HEK293 (cell line): Measurements from ENCODE around the gene RPL36.

Experiments
- CTCF ChIP-seq: fragments of 450-650 bp; formaldehyde crosslinking; IDR thresholded peaks from 2 replicates; pipeline ENCODE4 v1.5.1; 2016; ENCODE audit warnings: missing biosample characterization, missing genetic modification characterization
- GLI4 ChIP-seq: fragments of 450-650 bp; formaldehyde crosslinking; IDR thresholded peaks from 2 replicates; pipeline ENCODE4 v1.5.1; 2016; ENCODE audit warnings: missing biosample characterization, missing genetic modification characterization
- GLIS2 ChIP-seq: fragments of 450-650 bp; formaldehyde crosslinking; IDR thresholded peaks from 2 replicates; pipeline ENCODE4 v1.5.1; 2016; ENCODE audit warnings: missing biosample characterization, missing genetic modification characterization
- HIC1 ChIP-seq: fragments of 450-650 bp; formaldehyde crosslinking; IDR thresholded peaks from 2 replicates; pipeline ENCODE4 v1.5.1; 2016; ENCODE audit warnings: missing biosample characterization, missing genetic modification characterization
- HOXA7 ChIP-seq: sonication (generic); formaldehyde crosslinking; IDR thresholded peaks from 2 replicates; pipeline ENCODE4 v1.8.1; 2022; ENCODE audit warnings: missing genetic modification reagents, borderline replicate concordance
- OSR2 ChIP-seq: fragments of 450-650 bp; formaldehyde crosslinking; IDR thresholded peaks from 2 replicates; pipeline ENCODE4 v1.5.1; 2016; ENCODE audit warnings: missing biosample characterization, missing genetic modification characterization
- PATZ1 ChIP-seq: fragments of 450-650 bp; formaldehyde crosslinking; IDR thresholded peaks from 2 replicates; pipeline ENCODE4 v1.5.1; 2016; ENCODE audit warnings: missing biosample characterization, missing genetic modification characterization
- SP7 ChIP-seq: fragments of 450-650 bp; formaldehyde crosslinking; IDR thresholded peaks from 2 replicates; pipeline ENCODE4 v1.5.1; 2016; ENCODE audit warnings: missing biosample characterization, missing genetic modification characterization
- TRIM28 ChIP-seq: IDR thresholded peaks from 2 replicates; pipeline ENCODE4 v1.6.1; 2011; ENCODE audit warnings: low read length, control low read depth, borderline replicate concordance
- YY1 ChIP-seq: fragments of 450-650 bp; formaldehyde crosslinking; IDR thresholded peaks from 2 replicates; pipeline ENCODE4 v1.5.1; 2018; ENCODE audit warnings: missing biosample characterization, missing genetic modification characterization
- ZBTB26 ChIP-seq: fragments of 450-650 bp; formaldehyde crosslinking; optimal IDR thresholded peaks from 2 replicates; pipeline ENCODE3; 2016; ENCODE audit warnings: missing biosample characterization, mild to moderate bottlenecking, missing genetic modification characterization
- ZBTB6 ChIP-seq: fragments of 450-650 bp; formaldehyde crosslinking; IDR thresholded peaks from 2 replicates; pipeline ENCODE4 v1.5.1; 2017; ENCODE audit warnings: missing biosample characterization, missing genetic modification characterization
- ZBTB8A ChIP-seq: fragments of 450-650 bp; formaldehyde crosslinking; IDR thresholded peaks from 2 replicates; pipeline ENCODE4 v1.5.1; 2016; ENCODE audit warnings: missing biosample characterization, missing genetic modification characterization
- ZNF112 ChIP-seq: fragments of 450-650 bp; formaldehyde crosslinking; IDR thresholded peaks from 2 replicates; pipeline ENCODE4 v1.5.0; 2017; ENCODE audit warnings: missing biosample characterization, missing genetic modification characterization
- ZNF121 ChIP-seq: fragments of 450-650 bp; formaldehyde crosslinking; IDR thresholded peaks from 2 replicates; pipeline ENCODE4 v1.5.1; 2016; ENCODE audit warnings: missing biosample characterization, missing genetic modification characterization
- ZNF140 ChIP-seq: fragments of 450-650 bp; formaldehyde crosslinking; IDR thresholded peaks from 2 replicates; pipeline ENCODE4 v1.5.1; 2016; ENCODE audit warnings: missing biosample characterization, missing genetic modification characterization
- ZNF223 ChIP-seq: fragments of 450-650 bp; formaldehyde crosslinking; IDR thresholded peaks from 2 replicates; pipeline ENCODE4 v1.5.1; 2016; ENCODE audit warnings: missing biosample characterization, missing genetic modification characterization
- ZNF501 ChIP-seq: fragments of 450-650 bp; formaldehyde crosslinking; IDR thresholded peaks from 2 replicates; pipeline ENCODE4 v1.5.1; 2016; ENCODE audit warnings: missing biosample characterization, missing genetic modification characterization
- ZNF530 ChIP-seq: fragments of 450-650 bp; formaldehyde crosslinking; IDR thresholded peaks from 2 replicates; pipeline ENCODE4 v1.5.1; 2016; ENCODE audit warnings: low read depth, missing biosample characterization, missing genetic modification characterization
- ZNF561 ChIP-seq: fragments of 450-650 bp; IDR thresholded peaks from 2 replicates; pipeline ENCODE4 v1.5.1; 2018; ENCODE audit warnings: missing biosample characterization, missing genetic modification characterization, borderline replicate concordance
- ZNF600 ChIP-seq: fragments of 450-650 bp; formaldehyde crosslinking; IDR thresholded peaks from 2 replicates; pipeline ENCODE4 v1.5.1; 2016; ENCODE audit warnings: missing biosample characterization, missing genetic modification characterization
- ZNF623 ChIP-seq: fragments of 450-650 bp; formaldehyde crosslinking; IDR thresholded peaks from 2 replicates; pipeline ENCODE4 v1.5.1; 2016; ENCODE audit warnings: missing biosample characterization, missing genetic modification characterization
- ZNF704 ChIP-seq: fragments of 450-650 bp; formaldehyde crosslinking; IDR thresholded peaks from 2 replicates; pipeline ENCODE4 v1.5.1; 2016; ENCODE audit warnings: missing biosample characterization, missing genetic modification characterization
- ZNF768 ChIP-seq: fragments of 450-650 bp; formaldehyde crosslinking; IDR thresholded peaks from 2 replicates; pipeline ENCODE4 v1.5.1; 2018; ENCODE audit warnings: missing biosample characterization, mild to moderate bottlenecking, missing genetic modification characterization
- ZNF843 ChIP-seq: fragments of 450-650 bp; formaldehyde crosslinking; IDR thresholded peaks from 2 replicates; pipeline ENCODE4 v1.5.1; 2016; ENCODE audit warnings: missing biosample characterization, missing genetic modification characterization
- ZSCAN18 ChIP-seq: fragments of 450-650 bp; formaldehyde crosslinking; IDR thresholded peaks from 2 replicates; pipeline ENCODE4 v1.5.1; 2016; ENCODE audit warnings: missing biosample characterization, missing genetic modification characterization
- ZSCAN30 ChIP-seq: fragments of 450-650 bp; IDR thresholded peaks from 2 replicates; pipeline ENCODE4 v1.5.1; 2018; ENCODE audit warnings: missing biosample characterization, mild to moderate bottlenecking, missing genetic modification characterization, moderate library complexity

The RPL36 gene

GRCh38 chr19:5691822-5692722, 2.0 kb downstream of the RPL36 start (continued):
- TF ChIP-seq HIC1 (peak; percentile 10; the same call in 1 of the 2 replicates), ZNF223 (no peak), GLIS2 (tag by site-specific recombination) (no peak), ZNF600 (tag by site-specific recombination) (0 out of 2 replicates have a peak, but pooled peaks have one; percentile 21), ZSCAN30 (no peak), SP7 (tag by site-specific recombination) (no peak), ZNF121 (peak; percentile 20; the same call in 1 of the 2 replicates), ZNF623 (tag by site-specific recombination) (0 out of 2 replicates have a peak, but pooled peaks have one; percentile 9), ZNF843 (tag by site-specific recombination) (no peak), ZNF140 (no peak), ZBTB8A (no peak), TRIM28 (no peak), ZNF768 (tag by site-specific recombination) (no peak), ZSCAN18 (no peak), ZNF112 (tag by site-specific recombination) (no peak), GLI4 (no peak), HOXA7 (no peak), ZBTB6 (tag by site-specific recombination) (peak; percentile 52; the same call in 1 of the 2 replicates), PATZ1 (tag by site-specific recombination) (no peak; the same call in none of the 2 replicates), ZNF704 (tag by site-specific recombination) (no peak), YY1 (0 out of 2 replicates have a peak, but pooled peaks have one; percentile 22), ZNF561 (tag by site-specific recombination) (no peak), ZNF501 (tag by site-specific recombination) (no peak), ZBTB26 (tag by site-specific recombination) (peak; percentile 38), OSR2 (no peak), ZNF530 (tag by site-specific recombination) (no peak), CTCF (no peak)
